ENCODE measurements around the gene AGBL1.
A peak's percentile ranks its signal among the peaks of the same experiment; 100 is the strongest.

Gene AGBL1

DNA sequence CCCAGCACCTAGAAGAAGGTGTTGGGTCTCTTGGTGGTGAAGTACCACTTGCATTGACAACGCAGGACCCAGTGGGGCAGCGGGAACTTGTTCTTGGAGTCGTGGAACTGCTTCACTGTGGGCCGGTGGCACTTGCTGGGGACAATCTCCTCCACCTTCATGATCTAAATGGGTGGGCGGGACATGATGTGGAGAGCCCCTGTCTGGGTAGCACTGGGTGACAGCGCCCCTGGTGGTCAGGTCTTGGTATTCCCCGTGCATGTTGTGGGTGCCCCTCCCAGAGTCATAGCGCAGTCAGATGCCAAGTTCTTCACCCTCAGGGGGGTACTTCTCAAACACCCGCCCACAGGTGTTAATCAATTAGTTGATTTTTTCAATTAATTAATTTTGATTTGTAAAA lies 60.2 kb downstream of the AGBL1 start:
- DNase-seq (ENCODE audit: insufficient read length) (peak; percentile 2), FAIRE-seq (no peak)
- TF ChIP-seq POLR2A (IDR thresholded peaks at IDR 0.05; ENCODE audit: low read depth, low read length), result no peak
- TF ChIP-seq POLR2AphosphoS5 (IDR thresholded peaks at IDR 0.05; ENCODE audit: low read depth, low read length), result no peak
- TF ChIP-seq TAF1 (IDR thresholded peaks at IDR 0.05; ENCODE audit: borderline replicate concordance, low read depth, low read length), result no peak

DNA sequence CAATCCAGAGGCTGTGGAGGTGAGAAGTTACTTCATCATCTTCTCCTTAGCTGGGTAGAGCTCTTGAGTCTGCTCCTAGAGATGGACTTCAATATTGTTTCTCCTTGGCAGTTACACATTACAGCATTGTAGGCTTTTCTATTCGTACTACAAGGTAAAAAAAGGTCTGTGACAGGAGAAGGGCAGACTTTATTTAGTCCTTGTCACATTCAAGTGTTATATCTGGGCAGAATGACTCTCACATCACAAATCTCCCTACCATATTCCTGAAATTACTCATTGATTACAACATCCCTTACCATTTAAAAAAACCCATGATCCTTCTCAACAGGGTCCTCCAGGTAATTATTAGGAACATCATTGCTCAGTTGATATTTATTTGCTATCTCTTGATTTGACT lies 75.0 kb downstream of the AGBL1 start:
- FAIRE-seq (no peak), DNase-seq (ENCODE audit: insufficient read length) (no peak)
- TF ChIP-seq POLR2A (IDR thresholded peaks at IDR 0.05; ENCODE audit: low read depth, low read length) (no peak), POLR2AphosphoS5 (IDR thresholded peaks at IDR 0.05; ENCODE audit: low read depth, low read length) (no peak), TAF1 (IDR thresholded peaks at IDR 0.05; ENCODE audit: borderline replicate concordance, low read depth, low read length) (no peak)

GRCh38 chr15:86155551-86155950 lies 75.9 kb downstream of the AGBL1 start:
- FAIRE-seq, result no peak
- DNase-seq (ENCODE audit: insufficient read length), result no peak
- TF ChIP-seq POLR2A (IDR thresholded peaks at IDR 0.05; ENCODE audit: low read depth, low read length) (no peak), TAF1 (IDR thresholded peaks at IDR 0.05; ENCODE audit: borderline replicate concordance, low read depth, low read length) (no peak), POLR2AphosphoS5 (IDR thresholded peaks at IDR 0.05; ENCODE audit: low read depth, low read length) (no peak)

DNA sequence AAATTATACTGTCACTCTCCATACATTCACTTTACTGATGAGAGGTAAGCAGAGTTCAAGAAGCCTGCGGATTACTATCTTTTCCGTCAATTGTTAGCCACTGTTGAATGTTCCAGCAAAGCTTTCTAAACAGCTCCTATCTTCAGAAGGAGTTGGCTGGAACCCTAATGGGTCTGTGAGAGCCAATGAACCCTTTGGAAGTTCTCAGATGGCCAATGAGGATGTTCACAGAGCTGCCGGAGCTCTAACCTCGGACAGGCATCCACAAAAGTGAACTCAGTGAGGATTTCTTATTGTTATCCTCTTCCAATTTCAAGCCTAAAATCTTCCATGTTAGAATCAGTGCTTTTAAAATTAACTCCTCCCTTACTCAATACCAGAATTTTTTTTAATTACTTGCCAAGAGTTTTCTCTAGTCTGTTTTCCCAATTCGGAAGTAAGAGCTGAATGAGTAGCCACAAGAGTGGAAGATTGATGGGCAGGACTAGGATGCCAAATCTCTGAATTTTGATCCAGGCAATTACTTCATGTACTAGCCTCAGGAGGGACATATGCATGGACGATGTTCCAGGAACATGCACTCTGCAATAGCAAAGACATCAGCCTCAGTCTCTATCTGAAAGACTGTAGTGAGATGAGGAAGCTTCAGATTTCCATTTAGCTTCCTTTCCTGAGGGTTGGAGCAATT lies 78.1 kb downstream of the AGBL1 start:
- TF ChIP-seq TAF1 (IDR thresholded peaks at IDR 0.05; ENCODE audit: borderline replicate concordance, low read depth, low read length), result no peak
- TF ChIP-seq POLR2A (IDR thresholded peaks at IDR 0.05; ENCODE audit: low read depth, low read length), result no peak
- no peak for DNase-seq (ENCODE audit: insufficient read length)
- FAIRE-seq, result no peak

DNA sequence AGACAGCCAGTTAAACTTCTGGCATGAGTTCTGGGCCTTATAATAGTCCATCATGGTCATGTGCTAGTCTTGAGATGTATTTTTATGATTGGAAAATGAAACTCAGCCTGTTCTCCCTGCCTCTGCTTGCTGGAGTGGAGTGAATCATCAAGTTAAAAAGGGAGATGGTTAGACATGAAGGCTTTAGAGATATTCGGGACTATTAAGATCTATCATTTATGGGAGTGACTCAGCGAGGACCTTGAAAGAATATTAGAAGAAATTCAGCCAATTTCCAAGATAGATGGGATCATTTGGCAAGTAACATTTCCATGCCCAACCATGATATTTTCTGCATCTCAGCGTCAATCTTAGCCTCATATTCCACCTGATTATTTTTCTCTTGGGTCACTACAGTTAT lies 79.8 kb downstream of the AGBL1 start:
- TF ChIP-seq TAF1 (IDR thresholded peaks at IDR 0.05; ENCODE audit: borderline replicate concordance, low read depth, low read length) (no peak), POLR2A (IDR thresholded peaks at IDR 0.05; ENCODE audit: low read depth, low read length) (no peak), POLR2AphosphoS5 (IDR thresholded peaks at IDR 0.05; ENCODE audit: low read depth, low read length) (no peak)
- no peak for FAIRE-seq
- DNase-seq (ENCODE audit: insufficient read length), result no peak

- DNase-seq (ENCODE audit: insufficient read length) (no peak), FAIRE-seq (no peak)
- TF ChIP-seq POLR2A (IDR thresholded peaks at IDR 0.05; ENCODE audit: low read depth, low read length) (no peak), POLR2AphosphoS5 (IDR thresholded peaks at IDR 0.05; ENCODE audit: low read depth, low read length) (no peak), TAF1 (IDR thresholded peaks at IDR 0.05; ENCODE audit: borderline replicate concordance, low read depth, low read length) (no peak)
Observed at GRCh38 chr15:86161250-86161649, 81.6 kb downstream of the AGBL1 start.

GRCh38 chr15:86162172-86162591 lies 82.5 kb downstream of the AGBL1 start:
- FAIRE-seq, result no peak
- TF ChIP-seq TAF1 (IDR thresholded peaks at IDR 0.05; ENCODE audit: borderline replicate concordance, low read depth, low read length) (no peak), POLR2AphosphoS5 (IDR thresholded peaks at IDR 0.05; ENCODE audit: low read depth, low read length) (no peak), POLR2A (IDR thresholded peaks at IDR 0.05; ENCODE audit: low read depth, low read length) (no peak)
- no peak for DNase-seq (ENCODE audit: insufficient read length)

DNA sequence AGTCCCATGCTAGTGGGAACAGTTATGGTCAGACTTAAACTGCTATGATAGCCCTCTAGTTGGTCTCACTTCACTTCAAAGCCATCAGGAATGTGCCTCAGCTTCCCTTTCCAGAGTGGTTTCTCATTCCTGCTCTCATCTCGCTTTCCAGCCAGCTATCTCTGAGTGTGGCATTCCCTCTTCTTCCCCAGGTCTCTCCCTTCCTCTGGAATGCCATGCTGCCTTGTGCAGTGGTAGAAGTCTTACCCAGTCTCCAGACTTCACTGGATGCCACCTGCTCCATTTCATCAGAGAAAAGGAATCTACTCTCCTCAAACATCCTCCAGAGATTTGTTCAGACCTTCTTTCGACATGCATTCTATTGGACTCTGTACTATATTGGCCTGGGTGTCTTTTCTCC lies 83.0 kb downstream of the AGBL1 start:
- TF ChIP-seq TAF1 (IDR thresholded peaks at IDR 0.05; ENCODE audit: borderline replicate concordance, low read depth, low read length) (no peak), POLR2A (IDR thresholded peaks at IDR 0.05; ENCODE audit: low read depth, low read length) (no peak), POLR2AphosphoS5 (IDR thresholded peaks at IDR 0.05; ENCODE audit: low read depth, low read length) (no peak)
- DNase-seq (ENCODE audit: insufficient read length) (no peak), FAIRE-seq (no peak)

DNA sequence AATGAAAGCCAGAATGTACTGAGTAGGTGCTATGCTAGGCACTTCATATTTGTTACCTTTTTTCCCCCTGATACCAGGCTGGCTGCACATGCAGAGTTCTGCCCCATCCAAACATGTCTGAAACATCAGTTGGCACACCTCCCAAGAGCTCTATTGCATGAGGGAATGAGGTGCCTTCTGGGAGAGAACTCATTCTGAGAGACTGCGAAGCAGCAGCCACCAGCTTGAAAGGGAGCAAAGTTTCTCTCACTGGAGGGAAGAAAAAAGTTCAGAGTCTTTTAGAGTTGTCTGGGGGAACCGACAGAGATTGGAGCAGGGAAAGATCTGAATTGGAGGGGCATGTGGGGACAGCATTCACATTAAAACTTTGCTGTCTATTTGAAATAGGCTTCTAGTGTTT lies 84.1 kb downstream of the AGBL1 start:
- DNase-seq (ENCODE audit: insufficient read length), result no peak
- TF ChIP-seq TAF1 (IDR thresholded peaks at IDR 0.05; ENCODE audit: borderline replicate concordance, low read depth, low read length) (no peak), POLR2AphosphoS5 (IDR thresholded peaks at IDR 0.05; ENCODE audit: low read depth, low read length) (no peak), POLR2A (IDR thresholded peaks at IDR 0.05; ENCODE audit: low read depth, low read length) (no peak)
- no peak for FAIRE-seq

GRCh38 chr15:86164232-86164898 lies 84.7 kb downstream of the AGBL1 start:
- no peak for FAIRE-seq
- DNase-seq (ENCODE audit: insufficient read length), result no peak
- TF ChIP-seq POLR2AphosphoS5 (IDR thresholded peaks at IDR 0.05; ENCODE audit: low read depth, low read length), result no peak
- TF ChIP-seq TAF1 (IDR thresholded peaks at IDR 0.05; ENCODE audit: borderline replicate concordance, low read depth, low read length), result no peak
- TF ChIP-seq POLR2A (IDR thresholded peaks at IDR 0.05; ENCODE audit: low read depth, low read length), result no peak

- no peak for TF ChIP-seq POLR2A (IDR thresholded peaks at IDR 0.05; ENCODE audit: low read depth, low read length)
- no peak for TF ChIP-seq TAF1 (IDR thresholded peaks at IDR 0.05; ENCODE audit: borderline replicate concordance, low read depth, low read length)
- TF ChIP-seq POLR2AphosphoS5 (IDR thresholded peaks at IDR 0.05; ENCODE audit: low read depth, low read length), result no peak
- no peak for FAIRE-seq
- no peak for DNase-seq (ENCODE audit: insufficient read length)
Observed at GRCh38 chr15:86165265-86166211, 85.9 kb downstream of the AGBL1 start.

Measured in GM12892 (cell line).